AG04449 (cell line): ENCODE data around the gene OSBPL3.

ENCODE experiments used
- CTCF ChIA-PET: fragments of 350-600 bp; formaldehyde crosslinking; extraction: SDS; loops from one replicate; lab custom pipeline; 2021; ENCODE audit warnings: antibody characterized with exemption; lab: Yijun Ruan, JAX
- POLR2A ChIA-PET: fragments of 400-600, 350-600 bp; formaldehyde crosslinking; extraction: SDS; loops from one replicate; lab custom pipeline; 2020; ENCODE audit warnings: antibody characterized with exemption, inconsistent platforms; lab: Yijun Ruan, JAX
- DNase-seq: peaks from one replicate; pipeline ENCODE4 v3.0.0-alpha.2; 2010; ENCODE audit warnings: low read depth, low spot score
- H3K4me3 ChIP-seq: 2 replicates; pipeline ENCODE4 v1.5.1; 2011; ENCODE audit warnings: low read depth, mild to moderate bottlenecking, control low read depth, low read length
- TF ChIP-seq, protein P1 (sequence below): IDR thresholded peaks from one replicate; pipeline ENCODE4 v1.5.1; 2011; ENCODE audit warnings: mild to moderate bottlenecking, moderate library complexity, low read length, control low read depth, inconsistent platforms; ENCODE audit not compliant: insufficient read depth; ENCODE audit errors: missing control alignments

The OSBPL3 gene

DNA sequence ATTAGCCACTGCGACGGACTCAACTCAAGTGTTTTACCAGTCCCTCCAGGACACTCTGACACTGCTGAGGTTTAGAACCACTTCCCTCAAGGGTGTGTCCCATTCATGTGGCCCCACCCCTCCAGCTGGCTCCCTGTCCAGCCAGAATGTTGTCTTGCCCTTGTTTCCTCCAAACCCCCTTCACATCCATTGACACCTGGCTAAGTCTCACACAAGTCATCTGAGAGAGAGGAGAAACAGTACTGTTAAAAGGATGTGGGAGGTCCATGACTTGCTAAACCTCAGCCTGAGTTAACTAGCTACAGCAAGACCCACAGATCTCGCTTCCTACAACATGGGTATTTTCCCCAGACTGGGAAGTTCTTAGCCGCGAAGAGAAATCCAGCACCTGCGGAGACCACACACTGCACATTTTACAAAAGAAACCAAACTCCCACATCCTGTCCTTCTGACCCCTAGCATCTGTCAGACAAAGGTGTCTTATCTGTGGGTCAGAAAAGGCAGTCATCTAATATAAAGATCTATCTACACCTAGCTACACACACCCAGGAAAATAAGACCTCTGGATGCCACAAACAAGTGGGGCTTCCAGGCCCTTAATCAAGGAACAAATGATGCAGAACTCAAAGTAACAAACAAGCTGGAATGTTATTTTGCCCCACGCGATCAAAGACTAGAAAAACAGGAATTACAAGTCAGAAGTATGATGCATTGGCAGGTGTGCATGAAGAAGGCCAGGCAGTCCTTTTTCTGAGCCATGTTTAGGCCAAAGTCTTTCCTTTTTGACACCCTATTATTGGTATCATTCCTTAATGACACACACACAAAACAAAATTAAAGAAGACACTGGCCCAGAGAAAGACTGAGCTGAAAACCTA is 13.9 kb downstream of the OSBPL3 start:
- TF ChIP-seq, protein P1, sequence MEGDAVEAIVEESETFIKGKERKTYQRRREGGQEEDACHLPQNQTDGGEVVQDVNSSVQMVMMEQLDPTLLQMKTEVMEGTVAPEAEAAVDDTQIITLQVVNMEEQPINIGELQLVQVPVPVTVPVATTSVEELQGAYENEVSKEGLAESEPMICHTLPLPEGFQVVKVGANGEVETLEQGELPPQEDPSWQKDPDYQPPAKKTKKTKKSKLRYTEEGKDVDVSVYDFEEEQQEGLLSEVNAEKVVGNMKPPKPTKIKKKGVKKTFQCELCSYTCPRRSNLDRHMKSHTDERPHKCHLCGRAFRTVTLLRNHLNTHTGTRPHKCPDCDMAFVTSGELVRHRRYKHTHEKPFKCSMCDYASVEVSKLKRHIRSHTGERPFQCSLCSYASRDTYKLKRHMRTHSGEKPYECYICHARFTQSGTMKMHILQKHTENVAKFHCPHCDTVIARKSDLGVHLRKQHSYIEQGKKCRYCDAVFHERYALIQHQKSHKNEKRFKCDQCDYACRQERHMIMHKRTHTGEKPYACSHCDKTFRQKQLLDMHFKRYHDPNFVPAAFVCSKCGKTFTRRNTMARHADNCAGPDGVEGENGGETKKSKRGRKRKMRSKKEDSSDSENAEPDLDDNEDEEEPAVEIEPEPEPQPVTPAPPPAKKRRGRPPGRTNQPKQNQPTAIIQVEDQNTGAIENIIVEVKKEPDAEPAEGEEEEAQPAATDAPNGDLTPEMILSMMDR: no peak
- no peak for DNase-seq
- CTCF ChIA-PET: interaction anchor here (1.3 kb wide), 1 partner anchor 47 kb away, joined by 3 read pairs; no protein-coding TSS in a partner anchor
- no peak overlapping the region for H3K4me3 ChIP-seq
- POLR2A ChIA-PET: no interaction called here

DNA sequence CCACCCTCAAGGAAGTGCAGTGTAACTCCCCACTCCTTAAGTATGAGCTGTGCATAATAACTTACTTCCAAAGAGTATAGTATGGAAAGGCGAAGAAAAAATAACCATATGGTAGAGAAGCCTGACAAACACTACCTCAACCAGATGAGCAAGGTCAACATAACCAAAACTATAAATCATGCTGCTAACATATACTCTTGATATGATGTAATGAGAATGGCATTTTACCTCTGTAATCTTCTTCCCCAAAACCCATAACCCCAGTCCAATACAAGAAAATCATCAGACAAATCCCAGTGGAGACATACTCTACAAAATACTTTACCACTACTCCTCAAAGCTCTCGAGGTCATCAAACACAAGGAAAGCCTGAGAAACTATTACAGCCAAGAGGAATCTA is 15.8 kb downstream of the OSBPL3 start:
- no peak for DNase-seq
- POLR2A ChIA-PET: no interaction called here
- H3K4me3 ChIP-seq: no peak overlapping the region
- TF ChIP-seq, protein P1: no peak
- CTCF ChIA-PET: interaction anchor here (1.1 to 2.5 kb wide), 6 partner anchors 11 to 134 kb away, joined by 3 to 5 read pairs (median 3); no protein-coding TSS in a partner anchor

DNA sequence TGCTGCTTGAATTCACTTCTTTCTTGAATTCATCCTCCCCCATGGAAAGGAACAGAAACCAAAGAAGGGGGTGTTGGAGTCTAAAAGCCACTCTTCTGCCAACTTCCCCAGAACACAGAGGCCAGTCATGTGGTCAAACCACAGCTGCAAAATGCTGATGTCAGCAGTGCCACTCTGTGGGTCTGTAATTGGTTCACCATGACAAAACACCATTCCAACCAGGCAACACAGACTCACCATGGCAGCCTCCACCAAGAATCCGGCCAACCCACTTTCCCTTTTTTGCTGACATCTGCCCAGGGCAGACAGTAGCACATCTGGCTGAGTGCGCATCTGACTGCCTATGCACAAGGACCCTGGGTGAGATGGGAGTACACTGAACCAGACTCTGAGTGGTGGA is 16.8 kb downstream of the OSBPL3 start:
- DNase-seq: no peak
- TF ChIP-seq, protein P1: no peak
- CTCF ChIA-PET: interaction anchor here (2.5 kb wide), 1 partner anchor 14 kb away, joined by 5 read pairs; no protein-coding TSS in a partner anchor

DNA sequence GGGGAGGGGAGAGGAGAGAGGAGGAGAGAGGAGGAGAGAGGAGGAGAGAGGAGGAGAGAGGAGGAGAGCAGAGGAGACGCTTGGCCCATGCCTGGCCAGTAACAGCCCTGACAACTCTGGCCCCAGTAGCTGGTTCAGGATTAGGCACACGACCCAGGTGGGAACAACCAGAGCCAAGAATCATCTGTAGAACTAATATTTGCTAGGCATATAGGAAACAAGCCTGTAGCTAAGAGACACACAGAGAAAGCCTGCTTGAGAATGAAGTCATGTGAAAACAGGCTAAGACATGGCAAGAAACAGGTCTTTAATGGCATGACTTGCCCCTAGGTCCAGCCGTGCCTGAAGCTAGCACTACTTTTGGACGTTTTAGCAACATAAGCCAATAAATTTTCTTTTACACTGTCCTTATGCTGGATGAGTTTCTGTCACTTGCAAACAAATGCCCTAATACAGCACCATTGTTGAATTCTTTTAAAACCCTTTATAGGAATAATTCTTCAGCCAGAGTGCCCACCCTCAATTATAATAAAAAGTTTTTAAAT is 17.5 kb downstream of the OSBPL3 start:
- CTCF ChIA-PET: interaction anchor here (2.5 kb wide), 1 partner anchor 13 kb away, joined by 5 read pairs; no protein-coding TSS in a partner anchor
- POLR2A ChIA-PET: no interaction called here
- DNase-seq: no peak
- H3K4me3 ChIP-seq: no peak overlapping the region
- TF ChIP-seq, protein P1: no peak

More for the DNA sequence above, 16.8 kb downstream of the OSBPL3 start:
- POLR2A ChIA-PET: no interaction called here
- H3K4me3 ChIP-seq: no peak overlapping the region

DNA sequence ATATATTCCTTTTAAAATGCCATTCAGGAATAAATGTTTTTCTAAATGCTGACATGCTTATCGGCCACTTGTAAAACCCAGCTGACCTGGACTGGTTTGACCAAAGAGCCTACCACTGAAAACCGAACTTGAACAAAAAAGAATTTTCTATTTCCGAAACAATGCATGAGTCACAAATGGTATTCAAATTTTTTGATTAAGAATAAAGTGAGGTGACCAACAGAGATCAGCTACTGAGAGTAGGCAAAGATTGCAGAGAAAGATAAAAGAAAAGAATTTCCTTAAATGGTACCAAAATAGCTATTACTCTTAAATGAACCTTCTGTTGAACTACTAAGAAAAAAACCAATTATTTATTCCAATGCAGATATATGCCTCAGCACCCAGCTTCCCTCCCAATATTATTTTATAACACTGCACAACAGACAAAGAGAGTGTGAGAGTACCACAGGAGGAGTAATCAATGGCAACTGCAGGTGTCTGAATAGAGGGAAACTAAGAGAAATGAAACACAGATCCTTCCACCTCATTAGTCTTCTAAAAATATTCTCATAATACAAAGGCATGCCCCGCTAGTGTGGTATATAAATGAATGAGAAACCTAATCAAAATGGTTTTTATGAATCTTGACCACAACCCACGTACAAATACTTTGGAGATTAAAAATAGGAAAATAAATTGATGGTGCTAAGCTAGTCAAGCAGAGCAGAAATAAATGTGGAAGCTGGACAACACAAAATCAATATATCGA is 20.1 kb downstream of the OSBPL3 start:
- TF ChIP-seq, protein P1: no peak
- POLR2A ChIA-PET: no interaction called here
- CTCF ChIA-PET: interaction anchor here (1.1 to 1.9 kb wide), 2 partner anchors 12 to 134 kb away, joined by 4 to 6 read pairs; no protein-coding TSS in a partner anchor
- H3K4me3 ChIP-seq: no peak overlapping the region
- DNase-seq: no peak
